ENCODE data around the gene ALKBH4.

Gene ALKBH4

GRCh38 chr7:102459221-102459844, 5.3 kb downstream of the ALKBH4 start:
- Histone ChIP-seq H3K4me3 (ENCODE audit: low read length, poor library complexity, severe bottlenecking) (no peak overlapping the region), H3K4me1 (ENCODE audit: insufficient read depth, low read length, poor library complexity, severe bottlenecking) (peaks cover 9% of the 10 kb centered on the region), H3K9ac (ENCODE audit: low read depth, low read length, poor library complexity, severe bottlenecking) (no peak overlapping the region), H4K20me1 (ENCODE audit: insufficient read depth, low read length, poor library complexity, severe bottlenecking) (no peaks in the 10 kb centered on the region), H3K27me3 (ENCODE audit: insufficient read depth, low read length, poor library complexity, severe bottlenecking) (no peaks in the 10 kb centered on the region), H3K36me3 (ENCODE audit: insufficient read depth, low read length) (peaks cover 11% of the 10 kb centered on the region; the same call in 1 of the 2 replicates), H3K9me3 (ENCODE audit: insufficient read depth, low read depth, low read length) (no peaks in the 10 kb centered on the region), H3F3A (ENCODE audit: low read depth) (no peaks in the 10 kb centered on the region), H3K4me2 (ENCODE audit: low read depth, low read length, poor library complexity, severe bottlenecking) (no peak overlapping the region), H3K79me2 (ENCODE audit: insufficient read depth, low read length) (peaks cover 24% of the 10 kb centered on the region), H2AFZ (ENCODE audit: low read length) (no peak overlapping the region), H3K9me2 (replicated peaks; ENCODE audit: low read depth, low read length) (no peaks in the 10 kb centered on the region)
- TF ChIP-seq EZH2phosphoT487 (IDR thresholded peaks at IDR 0.05; ENCODE audit: borderline replicate concordance) (no peak), CTCF (conservative IDR thresholded peaks at IDR 0.05; ENCODE audit: low read length) (no peak)

- H3K9me2 ChIP-seq (replicated peaks; ENCODE audit: low read depth, low read length), result no peaks in the 10 kb centered on the region
- peaks cover 11% of the 10 kb centered on the region; the same call in 1 of the 2 replicates for H3K36me3 ChIP-seq (ENCODE audit: insufficient read depth, low read length)
- H3K27me3 ChIP-seq (ENCODE audit: insufficient read depth, low read length, poor library complexity, severe bottlenecking), result no peaks in the 10 kb centered on the region
- H3K4me3 ChIP-seq (ENCODE audit: low read length, poor library complexity, severe bottlenecking), result no peak overlapping the region
- no peak for TF ChIP-seq EZH2phosphoT487 (IDR thresholded peaks at IDR 0.05; ENCODE audit: borderline replicate concordance)
- no peak for TF ChIP-seq CTCF (conservative IDR thresholded peaks at IDR 0.05; ENCODE audit: low read length)
- peaks cover 4% of the 10 kb centered on the region for H3K4me1 ChIP-seq (ENCODE audit: insufficient read depth, low read length, poor library complexity, severe bottlenecking)
- H3K9me3 ChIP-seq (ENCODE audit: insufficient read depth, low read depth, low read length), result no peaks in the 10 kb centered on the region
- H3F3A ChIP-seq (ENCODE audit: low read depth), result no peaks in the 10 kb centered on the region
- no peak overlapping the region for H2AFZ ChIP-seq (ENCODE audit: low read length)
- no peak overlapping the region for H3K4me2 ChIP-seq (ENCODE audit: low read depth, low read length, poor library complexity, severe bottlenecking)
- no peak overlapping the region for H3K9ac ChIP-seq (ENCODE audit: low read depth, low read length, poor library complexity, severe bottlenecking)
- H3K79me2 ChIP-seq (ENCODE audit: insufficient read depth, low read length), result peaks cover 7% of the 10 kb centered on the region; the same call in 1 of the 2 replicates
- H4K20me1 ChIP-seq (ENCODE audit: insufficient read depth, low read length, poor library complexity, severe bottlenecking), result no peaks in the 10 kb centered on the region
Measured at GRCh38 chr7:102457352-102457924, 7.2 kb downstream of the ALKBH4 start.

GRCh38 chr7:102456327-102456726, 8.3 kb downstream of the ALKBH4 start:
- TF ChIP-seq CTCF (conservative IDR thresholded peaks at IDR 0.05; ENCODE audit: low read length) (no peak), EZH2phosphoT487 (IDR thresholded peaks at IDR 0.05; ENCODE audit: borderline replicate concordance) (no peak)
- H3K27me3 ChIP-seq (ENCODE audit: insufficient read depth, low read length, poor library complexity, severe bottlenecking), result no peaks in the 10 kb centered on the region
- H3K4me1 ChIP-seq (ENCODE audit: insufficient read depth, low read length, poor library complexity, severe bottlenecking), result no peaks in the 10 kb centered on the region
- no peaks in the 10 kb centered on the region for H3K9me2 ChIP-seq (replicated peaks; ENCODE audit: low read depth, low read length)
- H3K79me2 ChIP-seq (ENCODE audit: insufficient read depth, low read length), result no peaks in the 10 kb centered on the region
- H3K36me3 ChIP-seq (ENCODE audit: insufficient read depth, low read length), result peaks cover 11% of the 10 kb centered on the region; the same call in 1 of the 2 replicates
- no peaks in the 10 kb centered on the region for H3F3A ChIP-seq (ENCODE audit: low read depth)
- no peak overlapping the region for H3K9ac ChIP-seq (ENCODE audit: low read depth, low read length, poor library complexity, severe bottlenecking)
- no peak overlapping the region for H3K4me3 ChIP-seq (ENCODE audit: low read length, poor library complexity, severe bottlenecking)
- no peaks in the 10 kb centered on the region for H3K9me3 ChIP-seq (ENCODE audit: insufficient read depth, low read depth, low read length)
- no peaks in the 10 kb centered on the region for H4K20me1 ChIP-seq (ENCODE audit: insufficient read depth, low read length, poor library complexity, severe bottlenecking)
- H3K4me2 ChIP-seq (ENCODE audit: low read depth, low read length, poor library complexity, severe bottlenecking), result no peak overlapping the region
- H2AFZ ChIP-seq (ENCODE audit: low read length), result no peak overlapping the region

Measured in Loucy (cell line).